ENCODE data around the gene MAP1LC3B2. TPM values are rescaled to one million over a fixed set of nuclear protein-coding genes. Genes with fewer than 3 reads are reported as not detected.

MAP1LC3B2 gene
- polyA plus RNA-seq, 1 of the 3 experiments (the other 2 are of a cell fraction) = 0.76 TPM

- no peaks in the 10 kb centered on the region for H3F3A ChIP-seq (replicated peaks; ENCODE audit: insufficient read depth)
- no peaks in the 10 kb centered on the region for H3K9me3 ChIP-seq
- no peak overlapping the region for H2AFZ ChIP-seq (ENCODE audit: low read depth)
- no peak for DNase-seq
- CTCF ChIA-PET = no interaction called here
- 89% methylated on average over 16 of the region's 16 CpGs for WGBS (ENCODE audit: low lambda C conversion rate)
- H3K9ac ChIP-seq = no peak overlapping the region
- H4K20me1 ChIP-seq (ENCODE audit: insufficient read depth) = no peaks in the 10 kb centered on the region
- H3K79me2 ChIP-seq (ENCODE audit: insufficient read depth) = no peaks in the 10 kb centered on the region
- no peaks in the 10 kb centered on the region for H3K36me3 ChIP-seq (replicated peaks in 1 of 2; ENCODE audit: control insufficient read depth in 1 of 2, insufficient read depth in 2 of 2, low read length in 1 of 2)
- no peak overlapping the region for H3K4me3 ChIP-seq (ENCODE audit: low read depth in 2 of 2, low read length in 1 of 2)
- peaks cover 0 to 7% of the 10 kb centered on the region in 2 experiments; a peak in 1 of 4 replicates for H3K4me1 ChIP-seq (ENCODE audit: control insufficient read depth in 1 of 2, insufficient read depth in 2 of 2, low read depth in 1 of 2, low read length in 1 of 2)
- H3K27ac ChIP-seq (ENCODE audit: low read depth in 2 of 2, low read length in 1 of 2) = no peak overlapping the region
- no peaks in the 10 kb centered on the region for H3K9me2 ChIP-seq
- no peak overlapping the region for H3K4me2 ChIP-seq
- no peak for TF ChIP-seq IRF3 (IDR thresholded peaks at IDR 0.05; ENCODE audit: low read depth, low read length)
- no peak for TF ChIP-seq ELF1 (IDR thresholded peaks at IDR 0.05)
- no peak for TF ChIP-seq FOXM1 (IDR thresholded peaks at IDR 0.05; ENCODE audit: low read depth)
- TF ChIP-seq FOSL2 (IDR thresholded peaks at IDR 0.05; ENCODE audit: borderline replicate concordance, low read depth) = no peak
- no peak for TF ChIP-seq RXRA (IDR thresholded peaks at IDR 0.05; ENCODE audit: borderline replicate concordance, low read depth)
- no peak for TF ChIP-seq TEAD4 (IDR thresholded peaks at IDR 0.05; ENCODE audit: borderline replicate concordance, insufficient read depth)
- no peak for TF ChIP-seq GATA2 (CRISPR knock-in tag; IDR thresholded peaks at IDR 0.05)
- TF ChIP-seq CHD2 (IDR thresholded peaks at IDR 0.05; ENCODE audit: low read length, partially characterized antibody) = no peak
- H3K27me3 ChIP-seq (ENCODE audit: insufficient read depth) = no peaks in the 10 kb centered on the region
- POLR2A ChIA-PET = no interaction called here
Observed at GRCh38 chr12:116551952-116552772, 7.0 kb upstream of the MAP1LC3B2 start.

GRCh38 chr12:116552773-116553373, 6.3 kb upstream of the MAP1LC3B2 start:
- no peaks in the 10 kb centered on the region for H3F3A ChIP-seq (replicated peaks; ENCODE audit: insufficient read depth)
- POLR2A ChIA-PET = no interaction called here
- no peak overlapping the region for H3K9ac ChIP-seq
- no peaks in the 10 kb centered on the region for H4K20me1 ChIP-seq (ENCODE audit: insufficient read depth)
- no peak for DNase-seq
- H3K9me3 ChIP-seq = no peaks in the 10 kb centered on the region
- H3K36me3 ChIP-seq (replicated peaks in 1 of 2; ENCODE audit: control insufficient read depth in 1 of 2, insufficient read depth in 2 of 2, low read length in 1 of 2) = no peaks in the 10 kb centered on the region
- H3K27ac ChIP-seq (ENCODE audit: low read depth in 2 of 2, low read length in 1 of 2) = no peak overlapping the region
- no peak overlapping the region for H2AFZ ChIP-seq (ENCODE audit: low read depth)
- TF ChIP-seq FOSL2 (IDR thresholded peaks at IDR 0.05; ENCODE audit: borderline replicate concordance, low read depth) (no peak), SIN3A (IDR thresholded peaks at IDR 0.05; ENCODE audit: borderline replicate concordance, low read depth, low read length) (no peak), EZH2phosphoT487 (IDR thresholded peaks at IDR 0.05; ENCODE audit: borderline replicate concordance, low read depth) (no peak), ZBTB33 (IDR thresholded peaks at IDR 0.05; ENCODE audit: borderline replicate concordance, low read depth) (no peak), SMC3 (IDR thresholded peaks at IDR 0.05; ENCODE audit: low read depth, low read length) (no peak), CHD2 (IDR thresholded peaks at IDR 0.05; ENCODE audit: low read length, partially characterized antibody) (no peak), RAD21 (IDR thresholded peaks at IDR 0.05; ENCODE audit: low read length) (no peak), EP300 (IDR thresholded peaks at IDR 0.05; ENCODE audit: borderline replicate concordance in 1 of 2, low read depth in 1 of 2, low read length in 1 of 2) (no peak), GATA2 (CRISPR knock-in tag; IDR thresholded peaks at IDR 0.05) (no peak), RCOR1 (IDR thresholded peaks at IDR 0.05; ENCODE audit: low read length) (no peak), POLR2AphosphoS5 (IDR thresholded peaks at IDR 0.05; ENCODE audit: low read depth, low read length) (no peak), PBX3 (IDR thresholded peaks at IDR 0.05) (no peak), MAX (IDR thresholded peaks at IDR 0.05; ENCODE audit: low read depth) (no peak), FOXM1 (IDR thresholded peaks at IDR 0.05; ENCODE audit: low read depth) (no peak)
- H3K27me3 ChIP-seq (ENCODE audit: insufficient read depth) = no peaks in the 10 kb centered on the region
- H3K9me2 ChIP-seq = no peaks in the 10 kb centered on the region
- CTCF ChIA-PET = no interaction called here
- WGBS (ENCODE audit: low lambda C conversion rate) = 91% methylated on average over 17 of the region's 17 CpGs
- peaks cover 0 to 7% of the 10 kb centered on the region in 2 experiments; a peak in 1 of 4 replicates for H3K4me1 ChIP-seq (ENCODE audit: control insufficient read depth in 1 of 2, insufficient read depth in 2 of 2, low read depth in 1 of 2, low read length in 1 of 2)
- H3K79me2 ChIP-seq (ENCODE audit: insufficient read depth) = no peaks in the 10 kb centered on the region
- no peak overlapping the region for H3K4me3 ChIP-seq (ENCODE audit: low read depth in 2 of 2, low read length in 1 of 2)
- H3K4me2 ChIP-seq = no peak overlapping the region

Measured in SK-N-SH (cell line).